GM12865 (cell line): ENCODE results near the gene INTS4.
"Not testable (repeated sequence)": the region's sequence is repeated elsewhere in the genome, so short reads cannot be mapped to it uniquely, and the experiment has no call there.

Source experiments
- DNase-seq: peaks from one replicate; pipeline ENCODE4 v3.0.0; 2010; ENCODE audit warnings: low read depth
- H3K4me3 ChIP-seq: 2 replicates; pipeline ENCODE4 v1.5.1; 2011; ENCODE audit warnings: mild to moderate bottlenecking, low read depth, low read length, control low read depth
- CTCF ChIP-seq: IDR thresholded peaks from 2 replicates; pipeline ENCODE4 v1.5.1; 2011; ENCODE audit warnings: low read length, control low read depth, low read depth, inconsistent platforms; ENCODE audit not compliant: insufficient read depth; ENCODE audit errors: missing control alignments

INTS4 gene

GRCh38 chr11:78032090-78032489, 37.6 kb upstream of the INTS4 start:
- DNase-seq = no peak
- no peak for TF ChIP-seq CTCF
- H3K4me3 ChIP-seq = no peak overlapping the region

- peak; percentile 60 for DNase-seq
- H3K4me3 ChIP-seq = no peak overlapping the region
- no peak for TF ChIP-seq CTCF
Observed at GRCh38 chr11:78031629-78032028, 37.2 kb upstream of the INTS4 start.

- no peak for TF ChIP-seq CTCF
- DNase-seq = no peak
Observed at GRCh38 chr11:78030429-78031325, 36.2 kb upstream of the INTS4 start.

GRCh38 chr11:78028423-78028822, 34.0 kb upstream of the INTS4 start:
- not testable (repeated sequence) for DNase-seq, H3K4me3 ChIP-seq

More at GRCh38 chr11:78030429-78031325, 36.2 kb upstream of the INTS4 start:
- H3K4me3 ChIP-seq = no peak overlapping the region

GRCh38 chr11:78027759-78028158, 33.3 kb upstream of the INTS4 start:
- DNase-seq = no peak
- TF ChIP-seq CTCF = no peak
- no peak overlapping the region for H3K4me3 ChIP-seq

- no peak for DNase-seq
- no peak overlapping the region for H3K4me3 ChIP-seq
- TF ChIP-seq CTCF = no peak
Observed at GRCh38 chr11:78025378-78025777, 30.9 kb upstream of the INTS4 start.

- no peak for DNase-seq
- no peak for TF ChIP-seq CTCF
- H3K4me3 ChIP-seq = no peak overlapping the region
Observed at GRCh38 chr11:78023426-78023825, 29.0 kb upstream of the INTS4 start.
